ENCODE data around the gene CTXN1. TPM values are rescaled to one million over a fixed set of nuclear protein-coding genes. Genes with fewer than 3 reads are reported as not detected.

Gene CTXN1
- total RNA-seq, 1 donor from 2014 or later = 129 TPM

GRCh38 chr19:7969555-7969939 lies 43.6 kb upstream of the CTXN1 start:
- Mint-ChIP-seq H3K4me3 (no peak overlapping the region), H3K36me3 (ENCODE audit: low read depth) (peaks cover 16% of the 10 kb centered on the region), H3K27me3 (ENCODE audit: low read depth) (no peaks in the 10 kb centered on the region), H3K27ac (ENCODE audit: unreplicated experiment) (no peak overlapping the region), H3K4me1 (peaks cover 4% of the 10 kb centered on the region), H3K9me3 (no peaks in the 10 kb centered on the region)
- TF ChIP-seq, protein P1, sequence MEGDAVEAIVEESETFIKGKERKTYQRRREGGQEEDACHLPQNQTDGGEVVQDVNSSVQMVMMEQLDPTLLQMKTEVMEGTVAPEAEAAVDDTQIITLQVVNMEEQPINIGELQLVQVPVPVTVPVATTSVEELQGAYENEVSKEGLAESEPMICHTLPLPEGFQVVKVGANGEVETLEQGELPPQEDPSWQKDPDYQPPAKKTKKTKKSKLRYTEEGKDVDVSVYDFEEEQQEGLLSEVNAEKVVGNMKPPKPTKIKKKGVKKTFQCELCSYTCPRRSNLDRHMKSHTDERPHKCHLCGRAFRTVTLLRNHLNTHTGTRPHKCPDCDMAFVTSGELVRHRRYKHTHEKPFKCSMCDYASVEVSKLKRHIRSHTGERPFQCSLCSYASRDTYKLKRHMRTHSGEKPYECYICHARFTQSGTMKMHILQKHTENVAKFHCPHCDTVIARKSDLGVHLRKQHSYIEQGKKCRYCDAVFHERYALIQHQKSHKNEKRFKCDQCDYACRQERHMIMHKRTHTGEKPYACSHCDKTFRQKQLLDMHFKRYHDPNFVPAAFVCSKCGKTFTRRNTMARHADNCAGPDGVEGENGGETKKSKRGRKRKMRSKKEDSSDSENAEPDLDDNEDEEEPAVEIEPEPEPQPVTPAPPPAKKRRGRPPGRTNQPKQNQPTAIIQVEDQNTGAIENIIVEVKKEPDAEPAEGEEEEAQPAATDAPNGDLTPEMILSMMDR (conservative IDR thresholded peaks at IDR 0.05) = no peak
- DNase-seq (ENCODE audit: low read depth, low spot score) = no peak

- no peak for DNase-seq (ENCODE audit: low read depth, low spot score)
- Mint-ChIP-seq H3K4me1 (peaks cover 4% of the 10 kb centered on the region), H3K27me3 (ENCODE audit: low read depth) (no peaks in the 10 kb centered on the region), H3K36me3 (ENCODE audit: low read depth) (peaks cover 15% of the 10 kb centered on the region), H3K9me3 (no peaks in the 10 kb centered on the region), H3K27ac (ENCODE audit: unreplicated experiment) (peak overlapping the region; percentile 43), H3K4me3 (no peak overlapping the region)
- TF ChIP-seq, protein P1 (conservative IDR thresholded peaks at IDR 0.05) = no peak
Measured at GRCh38 chr19:7968796-7969554, 43.0 kb upstream of the CTXN1 start.

DNA sequence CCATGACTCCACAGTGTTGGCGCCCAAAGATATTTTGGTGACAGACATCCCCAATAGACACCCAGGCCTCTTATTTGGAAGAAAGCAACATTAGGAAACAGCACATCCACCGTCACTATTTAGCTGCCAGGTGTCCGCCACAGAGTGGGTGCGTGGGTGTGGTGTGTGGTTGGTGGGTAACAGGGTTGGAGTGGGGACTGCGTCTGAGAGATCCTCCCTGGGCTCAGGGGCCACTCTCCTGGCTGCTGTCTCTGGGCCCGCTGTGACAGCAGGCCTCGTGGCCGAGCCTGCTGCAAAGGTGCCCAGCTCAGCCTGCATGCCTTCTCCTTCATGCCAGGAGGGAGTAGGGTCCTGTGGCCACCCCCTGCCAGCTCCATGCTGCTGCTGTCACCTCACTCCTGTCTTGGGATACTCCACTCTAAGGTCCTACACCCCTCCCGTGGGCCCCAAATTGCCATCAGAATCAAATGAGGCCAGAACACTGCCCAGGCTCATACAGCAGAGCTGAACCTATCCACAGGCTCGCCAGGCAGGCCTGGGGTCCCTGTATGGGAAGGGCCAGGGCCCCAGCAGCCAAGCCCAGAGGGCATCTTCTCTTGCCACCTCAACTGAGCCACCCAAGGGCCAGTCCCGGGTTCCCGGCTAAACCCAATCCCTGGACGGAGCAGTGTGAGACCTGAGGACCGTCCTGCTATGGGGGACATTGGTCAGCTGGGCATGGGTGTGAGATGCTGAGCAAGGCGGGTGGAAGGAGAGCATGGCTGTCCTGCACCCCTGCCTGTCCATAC lies 42.3 kb upstream of the CTXN1 start:
- TF ChIP-seq, protein P1 (conservative IDR thresholded peaks at IDR 0.05) = no peak
- Mint-ChIP-seq H3K9me3 (no peaks in the 10 kb centered on the region), H3K27ac (ENCODE audit: unreplicated experiment) (peak overlapping the region; percentile 43), H3K27me3 (ENCODE audit: low read depth) (no peaks in the 10 kb centered on the region), H3K4me3 (no peak overlapping the region), H3K36me3 (ENCODE audit: low read depth) (peaks cover 10% of the 10 kb centered on the region), H3K4me1 (peaks cover 4% of the 10 kb centered on the region)
- no peak for DNase-seq (ENCODE audit: low read depth, low spot score)

DNA sequence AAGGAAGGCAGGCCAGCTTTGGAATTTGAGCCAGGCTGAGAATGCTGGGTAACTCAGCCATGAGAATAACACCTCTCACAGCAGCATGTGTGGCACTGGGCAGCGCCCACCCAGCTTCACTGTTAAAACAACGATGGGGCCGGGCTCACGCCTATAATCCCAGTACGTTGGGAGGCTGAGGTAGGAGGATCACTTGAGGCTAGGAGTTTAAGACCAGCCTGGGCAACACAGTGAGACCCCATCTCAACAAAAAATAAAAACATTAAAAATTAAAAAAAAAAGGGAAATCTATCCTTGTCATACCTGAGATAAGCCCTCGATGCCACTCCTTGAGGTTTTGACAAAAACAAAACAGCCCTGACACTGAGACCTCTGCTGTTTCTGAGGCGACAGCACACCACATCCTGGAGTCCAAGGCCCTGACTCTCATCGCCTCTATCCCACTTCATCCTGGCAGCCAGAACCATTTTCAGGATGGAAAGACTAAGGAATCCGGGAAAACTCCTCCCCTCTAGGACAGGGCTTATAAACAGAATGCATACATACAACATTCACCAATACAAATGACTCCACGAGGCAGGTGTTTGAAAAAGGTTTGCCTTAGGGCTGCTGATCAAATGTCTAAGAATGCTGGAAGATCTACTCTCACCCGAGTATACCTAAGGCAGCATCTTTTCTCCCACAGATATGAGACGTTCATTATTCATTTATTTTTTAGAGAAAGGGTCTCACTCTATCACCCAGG lies 40.2 kb upstream of the CTXN1 start:
- Mint-ChIP-seq H3K4me1 (peaks cover 4% of the 10 kb centered on the region), H3K9me3 (no peaks in the 10 kb centered on the region), H3K36me3 (ENCODE audit: low read depth) (peaks cover 10% of the 10 kb centered on the region), H3K27ac (ENCODE audit: unreplicated experiment) (no peak overlapping the region), H3K27me3 (ENCODE audit: low read depth) (no peaks in the 10 kb centered on the region), H3K4me3 (no peak overlapping the region)
- no peak for DNase-seq (ENCODE audit: low read depth, low spot score)
- TF ChIP-seq, protein P1 (conservative IDR thresholded peaks at IDR 0.05) = no peak

GRCh38 chr19:7965259-7965841 lies 39.4 kb upstream of the CTXN1 start:
- TF ChIP-seq, protein P1 (conservative IDR thresholded peaks at IDR 0.05) = no peak
- no peak for DNase-seq (ENCODE audit: low read depth, low spot score)
- Mint-ChIP-seq H3K4me3 (no peak overlapping the region), H3K36me3 (ENCODE audit: low read depth) (peaks cover 6% of the 10 kb centered on the region), H3K9me3 (no peaks in the 10 kb centered on the region), H3K27ac (ENCODE audit: unreplicated experiment) (no peak overlapping the region), H3K27me3 (ENCODE audit: low read depth) (no peaks in the 10 kb centered on the region), H3K4me1 (peaks cover 4% of the 10 kb centered on the region)

All from neural crest cell (in vitro differentiated cells).